Stimulated activated naive B cell treated with anti-CD40 and anti-IgM and Interleukin-4, amounts not matched to agents 10 μg/mL and 1 μg/mL and 100 μg/mL, for 72 hours (primary cell): Measurements from ENCODE around the gene STX4.

Source experiments
- ATAC-seq, 2 donors: fragments of 150-1000 bp; cut with Tn5 transposase; replicated peaks; 2 replicates each; pipeline ENCODE4 v1.10.0; 2021; ENCODE audit warnings: moderate library complexity in 1 of 2
- DNase-seq: peaks from one replicate; pipeline ENCODE4 v3.0.0; 2021
- H3K27ac Mint-ChIP-seq: one replicate; pipeline ENCODE4 v1.8.0; 2022; ENCODE audit warnings: mild to moderate bottlenecking, mixed read lengths
- H3K27me3 Mint-ChIP-seq, 2 donors: one replicate each; pipeline ENCODE4 v1.8.0; 2022; ENCODE audit warnings: mixed read lengths in 2 of 2
- H3K36me3 Mint-ChIP-seq, 2 donors: one replicate each; pipeline ENCODE4 v1.8.0; 2022; ENCODE audit warnings: mixed read lengths in 2 of 2, mild to moderate bottlenecking in 1 of 2
- H3K4me1 Mint-ChIP-seq, 2 donors: one replicate each; pipeline ENCODE4 v1.8.0; 2022; ENCODE audit warnings: mixed read lengths in 2 of 2, mild to moderate bottlenecking in 1 of 2
- H3K4me3 Mint-ChIP-seq, 2 donors: one replicate each; pipeline ENCODE4 v1.8.0; 2022; ENCODE audit warnings: mild to moderate bottlenecking in 2 of 2, mixed read lengths in 2 of 2, moderate library complexity in 1 of 2
- H3K9me3 Mint-ChIP-seq, 2 donors: one replicate each; pipeline ENCODE4 v1.8.0; 2022; ENCODE audit warnings: mixed read lengths in 2 of 2, mild to moderate bottlenecking in 1 of 2

The STX4 gene

DNA sequence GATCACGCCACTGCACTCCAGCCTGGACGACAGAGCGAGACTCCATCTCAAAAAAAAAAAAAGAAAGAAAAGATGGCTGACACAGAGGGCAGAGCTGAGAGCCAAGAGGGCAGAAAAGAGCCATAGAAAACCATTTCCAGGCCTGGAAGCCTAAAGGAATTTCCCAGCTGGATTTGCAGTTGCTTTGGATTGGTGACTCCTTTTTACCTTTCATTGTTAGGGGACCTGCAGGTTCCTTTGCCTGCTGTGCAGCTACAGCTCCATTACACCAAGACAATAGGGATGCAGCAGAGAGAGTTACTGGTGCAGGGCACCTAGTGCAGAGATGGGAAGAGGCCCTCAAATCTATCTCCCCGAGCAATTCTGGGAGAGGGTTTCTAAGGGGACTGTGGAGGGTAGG is 22.3 kb downstream of the STX4 start:
- Mint-ChIP-seq H3K36me3 (peaks cover 11 to 26% of the 10 kb centered on the region in 2 donors), H3K27me3 (no peaks in the 10 kb centered on the region), H3K4me3 (no peak overlapping the region), H3K27ac (no peak overlapping the region), H3K9me3 (no peaks in the 10 kb centered on the region), H3K4me1 (peaks cover 0 to 1% of the 10 kb centered on the region in 2 donors)
- DNase-seq = no peak
- no peak for ATAC-seq

DNA sequence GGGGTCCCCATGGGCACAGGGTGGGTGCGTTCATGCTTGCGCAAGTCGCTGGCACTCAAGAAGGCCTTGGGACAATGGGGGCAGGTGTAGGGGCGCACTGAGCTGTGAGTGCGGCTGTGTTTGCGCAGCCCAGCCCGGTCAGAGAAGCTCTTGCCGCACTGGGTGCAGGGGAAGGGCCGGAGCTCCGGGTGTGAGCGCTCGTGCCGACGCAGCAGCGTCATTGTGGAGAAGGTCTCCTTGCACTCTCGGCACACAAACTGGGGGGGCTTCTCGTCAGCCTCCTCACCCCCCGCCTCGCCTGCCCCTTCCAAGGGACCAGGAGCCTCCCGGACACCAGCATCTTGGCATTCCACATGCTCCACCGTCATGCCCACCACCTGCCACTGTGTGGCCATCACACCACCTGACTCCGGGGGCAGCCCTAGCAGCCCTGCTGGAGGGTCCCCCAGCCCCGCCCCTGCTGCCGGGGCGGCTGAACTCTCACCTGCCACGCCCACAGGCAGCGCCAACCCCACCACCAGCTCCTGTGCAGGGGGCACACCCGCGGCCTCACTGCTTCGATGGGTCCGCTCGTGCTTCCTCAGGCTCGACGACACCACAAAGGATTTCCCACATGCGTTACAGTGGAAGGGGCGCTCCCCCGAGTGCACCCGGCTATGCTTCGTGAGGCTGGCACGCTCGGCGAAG is 27.9 kb downstream of the STX4 start:
- ATAC-seq = no peak
- no peak overlapping the region for H3K4me3 Mint-ChIP-seq
- H3K27ac Mint-ChIP-seq = no peak overlapping the region
- no peaks in the 10 kb centered on the region for H3K9me3 Mint-ChIP-seq
- H3K36me3 Mint-ChIP-seq = peaks cover 41 to 60% of the 10 kb centered on the region in 2 donors
- H3K27me3 Mint-ChIP-seq = no peaks in the 10 kb centered on the region
- H3K4me1 Mint-ChIP-seq = peaks cover 13 to 27% of the 10 kb centered on the region in 2 donors
- no peak for DNase-seq

DNA sequence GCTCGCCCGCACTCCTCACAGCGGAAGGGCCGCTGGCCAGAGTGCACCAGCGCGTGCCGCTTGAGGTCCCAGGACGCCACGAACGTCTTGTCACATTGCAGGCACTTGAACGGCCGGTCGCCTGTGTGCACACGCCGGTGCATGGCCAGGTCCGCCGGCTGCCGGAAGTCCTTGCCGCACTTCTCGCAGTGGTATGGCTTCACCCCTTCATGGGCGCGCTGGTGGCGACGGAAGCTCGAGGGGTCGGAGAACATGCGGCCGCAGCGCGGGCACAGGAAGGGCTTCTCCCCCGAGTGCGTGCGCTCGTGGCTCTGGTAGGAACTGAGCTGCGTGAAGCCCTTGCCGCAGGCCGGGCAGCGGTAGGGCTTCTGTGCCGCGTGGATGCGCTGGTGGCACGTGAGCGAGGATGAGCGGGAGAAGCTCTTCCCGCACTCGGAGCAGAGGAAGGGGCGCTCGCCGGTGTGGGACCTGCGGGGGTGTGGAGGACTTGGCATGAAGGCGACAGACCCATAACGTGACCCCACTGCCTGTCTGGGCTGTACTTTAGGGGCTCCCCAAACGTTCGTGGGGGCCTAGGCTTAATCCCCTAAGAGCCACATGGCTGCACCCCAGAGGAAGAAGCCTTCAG is 28.6 kb downstream of the STX4 start:
- no peaks in the 10 kb centered on the region for H3K9me3 Mint-ChIP-seq
- peaks cover 14 to 29% of the 10 kb centered on the region in 2 donors for H3K4me1 Mint-ChIP-seq
- DNase-seq (no peak), ATAC-seq (no peak)
- no peak overlapping the region for H3K27ac Mint-ChIP-seq
- no peak overlapping the region for H3K4me3 Mint-ChIP-seq
- H3K36me3 Mint-ChIP-seq = peaks cover 44 to 56% of the 10 kb centered on the region in 2 donors
- H3K27me3 Mint-ChIP-seq = no peaks in the 10 kb centered on the region

DNA sequence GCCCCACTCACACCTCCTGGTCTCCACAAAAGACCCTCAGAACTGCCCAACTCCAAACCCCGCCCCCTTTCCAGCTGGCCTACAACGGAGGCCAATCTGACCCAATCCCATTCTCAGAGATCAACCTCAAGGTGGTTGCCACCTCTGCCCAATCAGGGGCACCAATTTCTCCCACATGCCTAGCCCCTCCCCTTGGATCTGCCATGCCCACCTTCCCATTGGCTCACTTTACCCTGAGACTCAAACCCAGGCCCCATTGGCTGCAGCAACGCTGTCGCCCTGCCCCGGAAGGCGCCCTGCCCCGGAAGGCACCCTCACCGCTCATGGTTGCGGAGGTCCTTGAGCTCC is 30.1 kb downstream of the STX4 start:
- DNase-seq (no peak), ATAC-seq (no peak)
- Mint-ChIP-seq H3K36me3 (peaks cover 42 to 54% of the 10 kb centered on the region in 2 donors), H3K4me3 (no peak overlapping the region), H3K9me3 (no peaks in the 10 kb centered on the region), H3K27me3 (no peaks in the 10 kb centered on the region), H3K27ac (no peak overlapping the region), H3K4me1 (peaks cover 17 to 36% of the 10 kb centered on the region in 2 donors)

DNA sequence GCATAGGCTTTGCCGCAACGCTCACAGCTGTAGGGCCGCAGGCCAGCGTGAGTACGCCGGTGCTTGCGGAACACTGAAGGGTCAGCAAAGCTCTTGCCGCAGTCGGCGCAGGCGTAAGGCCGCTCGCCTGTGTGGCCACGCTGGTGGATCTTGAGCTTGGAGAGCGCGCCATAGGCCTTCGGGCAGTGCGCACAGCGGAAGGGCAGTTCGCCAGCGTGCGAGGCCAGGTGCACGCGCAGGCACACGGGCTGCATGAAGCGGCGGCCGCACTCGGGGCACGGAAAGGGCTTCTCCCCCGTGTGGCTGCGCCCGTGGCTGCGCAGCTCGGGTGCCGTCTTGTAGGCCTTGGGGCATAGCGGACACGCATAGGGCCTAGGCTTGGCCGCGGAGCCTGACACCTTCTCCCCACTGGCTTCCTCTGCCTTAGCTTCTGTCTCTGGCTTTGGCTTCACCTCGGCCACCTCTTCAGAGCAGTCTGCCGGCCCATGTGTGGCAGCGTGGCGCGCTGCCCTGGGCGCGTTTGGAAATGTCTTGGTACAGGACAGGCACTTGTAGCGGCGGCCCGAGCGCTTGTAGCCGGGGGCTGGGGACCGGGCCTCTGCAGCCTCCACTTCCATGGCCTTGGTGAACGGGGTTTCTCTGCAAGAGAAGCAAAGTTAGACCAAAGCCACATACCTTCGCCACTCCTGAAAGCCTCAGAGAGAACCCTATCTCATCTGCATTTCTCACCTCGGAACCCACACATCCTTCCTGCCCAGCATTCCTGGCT is 30.7 kb downstream of the STX4 start:
- H3K4me3 Mint-ChIP-seq = no peak overlapping the region
- H3K27me3 Mint-ChIP-seq = no peaks in the 10 kb centered on the region
- peaks cover 18 to 41% of the 10 kb centered on the region in 2 donors for H3K4me1 Mint-ChIP-seq
- peaks cover 42 to 54% of the 10 kb centered on the region in 2 donors for H3K36me3 Mint-ChIP-seq
- no peak for ATAC-seq
- no peaks in the 10 kb centered on the region for H3K9me3 Mint-ChIP-seq
- DNase-seq = no peak
- no peak overlapping the region for H3K27ac Mint-ChIP-seq

DNA sequence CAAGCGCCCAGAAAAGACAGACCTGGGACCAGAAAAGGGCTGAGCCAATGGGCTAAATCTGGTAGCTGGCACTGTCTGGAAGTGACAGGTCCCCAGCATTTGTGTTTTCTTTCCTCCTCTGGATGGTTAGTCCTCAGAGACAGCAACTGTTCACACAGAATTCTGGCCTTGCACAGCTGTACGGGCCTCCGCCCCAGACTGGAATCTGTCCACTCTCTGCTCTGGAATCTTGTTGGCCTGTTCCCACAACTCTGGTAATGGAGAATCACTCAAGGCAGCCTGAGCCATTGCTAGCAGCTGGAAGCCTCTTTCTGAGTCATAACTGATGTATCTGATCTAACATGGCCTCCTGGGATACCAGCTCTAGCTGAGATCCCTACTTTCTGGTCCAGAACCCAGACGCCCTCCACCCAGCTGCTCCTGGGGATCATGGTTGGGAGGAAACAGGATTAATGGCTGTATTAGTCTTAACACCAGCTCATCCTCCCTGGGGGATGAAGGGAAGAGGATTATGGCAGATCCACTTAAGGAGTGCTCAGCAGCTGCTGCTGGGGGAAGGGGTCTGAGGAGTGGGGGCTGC is 31.6 kb downstream of the STX4 start:
- peak overlapping the region; percentile 79 for H3K27ac Mint-ChIP-seq
- ATAC-seq = no peak
- H3K27me3 Mint-ChIP-seq = no peaks in the 10 kb centered on the region
- no peaks in the 10 kb centered on the region for H3K9me3 Mint-ChIP-seq
- peaks cover 23 to 48% of the 10 kb centered on the region in 2 donors for H3K4me1 Mint-ChIP-seq
- H3K4me3 Mint-ChIP-seq = no peak overlapping the region
- H3K36me3 Mint-ChIP-seq = peaks cover 41 to 58% of the 10 kb centered on the region in 2 donors
- DNase-seq = no peak

DNA sequence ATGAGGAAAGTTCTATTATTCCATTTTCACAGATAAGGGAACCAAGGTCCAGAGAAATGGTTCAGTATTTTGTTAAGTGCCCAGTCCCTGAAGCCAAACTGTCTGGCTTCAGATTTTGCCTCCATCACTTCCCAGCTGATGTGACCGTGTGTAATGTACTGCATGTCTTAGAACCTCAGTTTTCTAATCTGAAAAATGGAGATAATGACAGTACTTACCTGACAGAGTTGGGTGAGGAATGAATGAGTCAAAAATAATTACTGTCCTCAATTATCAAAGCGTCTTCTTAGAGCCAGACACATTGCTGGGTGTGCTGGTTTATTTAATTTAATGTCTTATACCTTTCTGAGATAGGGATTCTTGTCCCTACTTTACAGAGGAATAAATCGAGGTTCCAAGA is 34.0 kb downstream of the STX4 start:
- H3K36me3 Mint-ChIP-seq = peaks cover 29 to 39% of the 10 kb centered on the region in 2 donors
- no peaks in the 10 kb centered on the region for H3K27me3 Mint-ChIP-seq
- DNase-seq (no peak), ATAC-seq (no peak)
- peaks cover 28 to 57% of the 10 kb centered on the region in 2 donors for H3K4me1 Mint-ChIP-seq
- H3K4me3 Mint-ChIP-seq = no peak overlapping the region
- H3K27ac Mint-ChIP-seq = no peak overlapping the region
- no peaks in the 10 kb centered on the region for H3K9me3 Mint-ChIP-seq

DNA sequence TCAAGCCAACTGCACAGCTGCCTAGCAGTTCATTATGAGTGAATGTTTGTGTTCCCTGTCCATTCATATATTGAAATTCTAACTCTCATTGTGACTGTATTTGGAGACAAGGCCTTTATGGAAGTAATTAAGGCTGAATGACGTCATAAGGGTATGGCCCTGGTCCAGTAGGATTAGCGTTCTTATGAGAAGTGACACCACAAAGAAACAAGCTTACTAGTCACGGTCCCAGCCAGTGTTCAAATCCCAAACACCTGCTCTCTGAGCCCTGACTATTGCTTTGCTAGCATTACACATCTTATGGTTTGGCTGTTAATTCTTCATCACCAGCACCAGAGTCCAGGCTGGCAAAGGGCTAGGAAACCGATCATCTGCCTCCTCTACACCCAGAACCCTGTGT is 38.5 kb downstream of the STX4 start:
- ATAC-seq (no peak), DNase-seq (no peak)
- H3K27me3 Mint-ChIP-seq = no peaks in the 10 kb centered on the region
- no peaks in the 10 kb centered on the region for H3K9me3 Mint-ChIP-seq
- H3K36me3 Mint-ChIP-seq = peaks cover 9 to 22% of the 10 kb centered on the region in 2 donors
- H3K27ac Mint-ChIP-seq = peak overlapping the region; percentile 98
- peaks cover 27 to 52% of the 10 kb centered on the region in 2 donors for H3K4me1 Mint-ChIP-seq
- peak overlapping the region; percentile 91 to 98 for H3K4me3 Mint-ChIP-seq

DNA sequence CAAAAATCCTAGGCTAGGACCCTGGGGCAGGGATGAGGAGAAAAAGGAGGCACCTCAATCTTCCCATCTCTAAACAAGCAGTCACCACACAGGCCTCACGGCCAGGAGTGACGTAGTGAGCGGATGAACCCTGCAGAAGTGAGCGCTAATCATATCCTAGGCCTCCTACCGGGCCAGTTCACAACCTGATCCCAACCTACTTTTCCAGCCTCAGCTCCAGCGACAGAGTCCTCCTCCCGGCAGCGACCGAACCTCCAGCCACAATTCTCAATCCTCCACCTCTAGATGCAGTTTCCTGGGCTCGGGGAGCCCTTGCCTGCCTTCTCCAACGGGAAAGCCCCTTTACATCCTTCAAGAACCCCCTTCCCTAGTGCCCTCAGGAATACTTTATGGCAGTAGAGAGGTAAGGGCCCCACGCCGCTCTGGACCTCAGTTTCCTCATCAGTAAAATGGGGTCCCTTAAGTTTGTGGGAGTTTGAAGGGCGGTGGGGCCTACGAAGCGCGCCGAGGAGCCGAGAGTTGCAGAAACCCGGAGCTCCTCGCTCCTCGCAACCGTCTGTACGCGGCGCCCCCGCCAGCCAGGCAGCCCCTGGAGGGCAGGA is 39.3 kb downstream of the STX4 start:
- ATAC-seq (peak in 1 of 2 donors; percentile 0), DNase-seq (no peak)
- peaks cover 10 to 26% of the 10 kb centered on the region in 2 donors for H3K36me3 Mint-ChIP-seq
- peaks cover 28 to 51% of the 10 kb centered on the region in 2 donors for H3K4me1 Mint-ChIP-seq
- H3K27ac Mint-ChIP-seq = peak overlapping the region; percentile 98
- peak overlapping the region; percentile 91 to 98 for H3K4me3 Mint-ChIP-seq
- H3K27me3 Mint-ChIP-seq = no peaks in the 10 kb centered on the region
- no peaks in the 10 kb centered on the region for H3K9me3 Mint-ChIP-seq

DNA sequence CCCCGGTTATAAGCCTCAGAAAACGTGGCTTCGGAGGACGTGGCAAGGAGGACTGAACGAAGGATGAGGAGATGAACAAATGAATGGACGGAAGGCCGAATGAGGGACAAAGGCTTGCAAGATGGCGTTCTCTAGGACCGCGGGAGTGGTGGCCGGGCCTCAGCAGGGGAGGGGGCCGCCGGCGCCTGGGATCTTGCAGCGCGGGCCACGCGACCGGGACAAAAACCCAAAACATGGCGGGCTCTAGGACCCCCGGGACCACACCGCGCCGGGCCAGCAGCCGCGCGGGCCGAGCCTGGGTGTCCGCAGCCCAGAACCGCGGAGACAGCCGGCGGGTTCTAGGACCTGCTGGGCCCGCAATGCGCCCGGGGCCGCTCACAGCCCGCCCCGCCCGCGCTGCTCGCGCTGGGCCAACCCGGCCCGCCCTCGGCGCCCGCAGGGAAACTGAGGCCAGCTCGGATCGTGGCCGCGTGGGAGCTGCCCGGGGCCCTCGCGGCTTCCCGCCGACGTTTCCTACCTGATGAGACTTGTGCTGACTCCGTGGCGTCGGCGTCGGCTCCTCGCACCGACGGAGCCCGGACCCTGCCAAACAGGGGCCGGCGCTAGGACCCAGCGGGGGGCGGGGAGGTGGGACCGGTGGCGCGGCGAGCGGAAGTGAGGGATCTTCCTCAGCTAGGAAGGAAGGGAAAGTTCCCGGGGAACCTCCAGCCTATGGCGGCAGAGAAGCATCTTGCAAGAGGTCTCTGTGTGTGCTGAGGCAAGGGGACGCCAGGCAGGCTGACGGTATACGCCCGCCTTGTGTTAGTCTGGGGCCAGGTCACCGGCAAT is 40.0 kb downstream of the STX4 start:
- peak; percentile 71 to 74 for ATAC-seq
- H3K9me3 Mint-ChIP-seq = no peaks in the 10 kb centered on the region

DNA sequence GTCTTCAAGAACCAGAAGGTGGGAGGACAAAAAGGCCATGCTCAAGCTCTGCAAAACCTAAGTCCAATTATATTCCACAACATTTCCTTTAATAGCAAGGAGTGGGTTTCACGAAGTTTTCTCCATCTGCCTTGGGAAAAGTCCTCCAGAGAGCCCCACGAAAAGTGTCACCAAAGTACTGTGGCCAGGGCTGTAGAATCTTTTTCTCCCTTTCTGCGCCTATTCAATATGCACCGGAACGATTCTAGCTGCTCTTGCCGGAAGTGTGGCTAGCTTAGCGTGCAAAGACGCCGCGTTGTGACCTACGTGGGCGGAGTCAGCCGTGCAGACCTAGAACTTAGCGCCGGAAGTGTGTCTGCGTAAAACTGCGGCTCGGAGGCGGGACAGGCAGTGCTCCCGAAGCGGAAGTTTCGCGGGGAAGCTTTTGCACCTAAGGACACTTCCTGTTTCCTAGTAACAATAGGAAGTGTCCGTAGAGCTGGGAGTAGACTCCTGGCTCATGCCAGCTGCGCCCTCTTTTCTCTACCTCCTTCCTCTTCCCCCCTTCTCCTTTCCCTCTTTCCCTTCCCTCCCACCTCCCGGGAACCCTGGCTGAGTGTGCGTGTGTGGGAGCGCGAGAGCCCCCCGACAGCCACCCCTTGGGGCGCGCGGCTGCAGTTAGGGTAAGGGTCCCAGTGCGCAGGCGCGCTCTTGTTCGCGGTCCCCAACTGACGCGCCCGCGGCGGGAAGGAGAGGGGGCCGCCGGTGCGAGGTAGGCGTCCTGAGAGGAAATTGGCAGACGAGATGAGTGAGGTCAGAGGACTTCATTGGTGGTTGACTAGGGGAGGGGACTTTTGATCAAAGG is 40.8 kb downstream of the STX4 start, which contains the start of the genes ZNF646 and ZNF668:
Gene ZNF646 (plus strand): TSS at position 453 of the 844 bp plus-strand sequence. CDS start 1,903 bp downstream, outside the sequence.
Gene ZNF668 (minus strand): TSS at position 271 of the 844 bp plus-strand sequence. CDS start 9,781 bp downstream, outside the sequence.
- Mint-ChIP-seq H3K4me1 (peaks cover 31 to 38% of the 10 kb centered on the region in 2 donors), H3K27ac (peak within 1 kb of the TSS; percentile 98), H3K9me3 (no peaks in the 10 kb centered on the region), H3K4me3 (peak within 1 kb of the TSS; percentile 91 to 98), H3K36me3 (peaks cover 14 to 36% of the 10 kb centered on the region in 2 donors), H3K27me3 (no peaks in the 10 kb centered on the region)
- ATAC-seq (peak; percentile 83 to 85), DNase-seq (peak; percentile 98)

More for the DNA sequence above, 40.0 kb downstream of the STX4 start:
- peak overlapping the region; percentile 91 to 98 for H3K4me3 Mint-ChIP-seq
- H3K27ac Mint-ChIP-seq = peak overlapping the region; percentile 98
- peaks cover 14 to 29% of the 10 kb centered on the region in 2 donors for H3K36me3 Mint-ChIP-seq
- H3K27me3 Mint-ChIP-seq = no peaks in the 10 kb centered on the region
- peak; percentile 82 for DNase-seq
- H3K4me1 Mint-ChIP-seq = peaks cover 30 to 46% of the 10 kb centered on the region in 2 donors

DNA sequence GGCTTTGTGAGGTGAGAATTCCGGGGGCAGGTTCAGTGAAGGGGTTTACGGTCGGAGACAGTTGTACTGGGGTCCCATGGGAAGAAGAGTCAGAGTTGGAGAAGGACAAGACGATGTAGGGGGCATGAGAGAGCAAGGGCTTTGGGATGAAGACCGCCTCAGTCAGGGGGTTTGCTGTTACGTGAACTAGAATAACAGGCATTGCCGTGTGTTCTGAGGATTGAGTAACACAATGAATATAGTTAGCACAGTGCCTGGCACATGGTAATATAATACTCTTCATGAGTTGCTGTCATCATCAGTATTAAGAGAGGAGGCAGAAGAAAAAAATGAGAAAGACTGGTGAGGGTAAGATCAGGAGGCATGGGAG is 41.4 kb downstream of the STX4 start:
- H3K27ac Mint-ChIP-seq = peak overlapping the region; percentile 97
- H3K9me3 Mint-ChIP-seq = no peaks in the 10 kb centered on the region
- peak overlapping the region; percentile 91 to 95 for H3K4me3 Mint-ChIP-seq
- peaks cover 14 to 39% of the 10 kb centered on the region in 2 donors for H3K36me3 Mint-ChIP-seq
- DNase-seq = no peak
- no peak for ATAC-seq
- H3K4me1 Mint-ChIP-seq = peaks cover 31 to 34% of the 10 kb centered on the region in 2 donors
- H3K27me3 Mint-ChIP-seq = no peaks in the 10 kb centered on the region
